Neural progenitor cell (in vitro differentiated cells): ENCODE data around the gene ISG15. TPM values are rescaled to one million over a fixed set of nuclear protein-coding genes. Genes with fewer than 3 reads are reported as not detected.
"Not testable (repeated sequence)": the region's sequence is repeated elsewhere in the genome, so short reads cannot be mapped to it uniquely, and the experiment has no call there.

Source experiments
- DNase-seq: peaks from one replicate; pipeline ENCODE4 v3.0.0-alpha.2; 2016; ENCODE audit warnings: low spot score
- H2AFZ ChIP-seq: fragments of 200-600 bp; sonication (generic); replicated peaks from 2 replicates; pipeline ENCODE4 v1.6.1; 2016; ENCODE audit warnings: antibody characterized with exemption
- H3F3A ChIP-seq: fragments of 200-600 bp; sonication (generic); 2 replicates; pipeline ENCODE4 v1.6.1; 2016; ENCODE audit warnings: antibody characterized with exemption, low read depth
- H3K27ac ChIP-seq: fragments of 200-600 bp; sonication (generic); 2 replicates; pipeline ENCODE4 v1.5.1; 2016; ENCODE audit warnings: mild to moderate bottlenecking
- H3K27me3 ChIP-seq: fragments of 200-600 bp; sonication (generic); 2 replicates; pipeline ENCODE4 v1.6.1; 2016; ENCODE audit warnings: mild to moderate bottlenecking, moderate library complexity
- H3K36me3 ChIP-seq: fragments of 200-600 bp; sonication (generic); 2 replicates; pipeline ENCODE4 v1.5.1; 2016
- H3K4me1 ChIP-seq: fragments of 200-600 bp; sonication (generic); 2 replicates; pipeline ENCODE4 v1.6.1; 2016; ENCODE audit warnings: mixed run types
- H3K4me2 ChIP-seq: fragments of 200-600 bp; sonication (generic); 2 replicates; pipeline ENCODE4 v1.6.1; 2016
- H3K4me3 ChIP-seq: fragments of 200-600 bp; sonication (generic); 2 replicates; pipeline ENCODE4 v1.5.1; 2016
- H3K79me2 ChIP-seq: fragments of 200-600 bp; sonication (generic); 2 replicates; pipeline ENCODE4 v1.6.1; 2016; ENCODE audit warnings: low read depth
- H3K9ac ChIP-seq: fragments of 200-600 bp; sonication (generic); 2 replicates; pipeline ENCODE4 v1.6.1; 2016
- H3K9me3 ChIP-seq: fragments of 200-600 bp; sonication (generic); 2 replicates; pipeline ENCODE4 v1.5.1; 2016; ENCODE audit warnings: low read depth
- H4K20me1 ChIP-seq: fragments of 200-600 bp; sonication (generic); 2 replicates; pipeline ENCODE4 v1.6.1; 2016; ENCODE audit warnings: low read depth
- H3K27ac Mint-ChIP-seq: 3 replicates; pipeline ENCODE4 v1.8.0; 2021; ENCODE audit warnings: mixed read lengths
- H3K27me3 Mint-ChIP-seq: 2 replicates; pipeline ENCODE4 v1.8.0; 2022; ENCODE audit warnings: low read depth, mild to moderate bottlenecking, inconsistent platforms, moderate library complexity, mixed read lengths; ENCODE audit not compliant: insufficient read depth
- H3K36me3 Mint-ChIP-seq: 3 replicates; pipeline ENCODE4 v1.8.0; 2021; ENCODE audit warnings: mixed read lengths
- H3K4me1 Mint-ChIP-seq: 3 replicates; pipeline ENCODE4 v1.8.0; 2021; ENCODE audit warnings: mixed read lengths
- H3K4me3 Mint-ChIP-seq: 3 replicates; pipeline ENCODE4 v1.8.0; 2021; ENCODE audit warnings: mild to moderate bottlenecking, moderate library complexity, mixed read lengths
- H3K9me3 Mint-ChIP-seq: 3 replicates; pipeline ENCODE4 v1.8.0; 2020; ENCODE audit warnings: mixed read lengths
- CTCF ChIP-seq: fragments of 200-600 bp; sonication (generic); IDR thresholded peaks from 2 replicates; pipeline ENCODE4 v1.5.1; 2017; ENCODE audit warnings: antibody characterized with exemption, mild to moderate bottlenecking
- EZH2 ChIP-seq: fragments of 200-600 bp; sonication (generic); IDR thresholded peaks from 2 replicates; pipeline ENCODE4 v1.6.1; 2017; ENCODE audit warnings: antibody characterized with exemption, mild to moderate bottlenecking, moderate library complexity
- EZH2phosphoT487 ChIP-seq: fragments of 200-600 bp; sonication (generic); IDR thresholded peaks from 2 replicates; pipeline ENCODE4 v1.6.1; 2017; ENCODE audit warnings: antibody characterized with exemption
- total RNA-seq: library from RNA; depleted of rRNA; stranded (reverse); fragments of >200 nt; gene quantifications from 2 replicates; pipeline ENCODE4 v1.2.3, GENCODE V29; 2015; ENCODE audit warnings: low replicate concordance

The ISG15 gene
- total RNA-seq, 1 donor from 2014 or later: 22.4 TPM

- Histone ChIP-seq H3K4me2 (no peak overlapping the region), H3F3A (peaks cover 15% of the 10 kb centered on the region), H3K9ac (no peak overlapping the region), H3K27me3 (no peaks in the 10 kb centered on the region), H3K4me3 (no peak overlapping the region), H3K27ac (no peak overlapping the region), H3K36me3 (no peaks in the 10 kb centered on the region), H3K9me3 (no peaks in the 10 kb centered on the region), H3K4me1 (peaks cover 34% of the 10 kb centered on the region), H4K20me1 (peaks cover 67% of the 10 kb centered on the region), H3K79me2 (peaks cover 22% of the 10 kb centered on the region), H2AFZ (no peak overlapping the region)
- DNase-seq: no peak
- Mint-ChIP-seq H3K27me3 (peaks cover 6% of the 10 kb centered on the region), H3K9me3 (no peaks in the 10 kb centered on the region), H3K4me3 (no peak overlapping the region), H3K36me3 (peaks cover 1% of the 10 kb centered on the region), H3K4me1 (peaks cover 23% of the 10 kb centered on the region), H3K27ac (no peak overlapping the region)
- TF ChIP-seq EZH2phosphoT487 (no peak), EZH2 (no peak), CTCF (no peak)
Measured at GRCh38 chr1:1026599-1027413, 13.5 kb downstream of the ISG15 start.

- no peaks in the 10 kb centered on the region for H3K9me3 ChIP-seq
- H3K79me2 ChIP-seq: peaks cover 13% of the 10 kb centered on the region
- Mint-ChIP-seq H3K27me3 (peaks cover 9% of the 10 kb centered on the region), H3K27ac (no peak overlapping the region), H3K4me3 (no peak overlapping the region), H3K9me3 (peaks cover 2% of the 10 kb centered on the region), H3K4me1 (peaks cover 23% of the 10 kb centered on the region), H3K36me3 (peaks cover 1% of the 10 kb centered on the region)
- no peak overlapping the region for H3K4me2 ChIP-seq
- H2AFZ ChIP-seq: no peak overlapping the region
- peaks cover 19% of the 10 kb centered on the region for H3F3A ChIP-seq
- peaks cover 31% of the 10 kb centered on the region for H3K4me1 ChIP-seq
- H3K9ac ChIP-seq: no peak overlapping the region
- no peaks in the 10 kb centered on the region for H3K36me3 ChIP-seq
- TF ChIP-seq EZH2phosphoT487 (no peak), CTCF (no peak), EZH2 (no peak)
- H3K4me3 ChIP-seq: no peak overlapping the region
- no peaks in the 10 kb centered on the region for H3K27me3 ChIP-seq
- no peak for DNase-seq
- H3K27ac ChIP-seq: no peak overlapping the region
- H4K20me1 ChIP-seq: peaks cover 67% of the 10 kb centered on the region
Measured at GRCh38 chr1:1027791-1028190, 14.5 kb downstream of the ISG15 start.

GRCh38 chr1:1030867-1031658 is 17.8 kb downstream of the ISG15 start:
- not testable (repeated sequence) for H3K36me3 ChIP-seq, H3K9ac ChIP-seq

More at GRCh38 chr1:1030867-1031658, 17.8 kb downstream of the ISG15 start:
- not testable (repeated sequence) for H3K9me3 Mint-ChIP-seq, H3K27me3 Mint-ChIP-seq, H3K27ac Mint-ChIP-seq, H2AFZ ChIP-seq, H3K4me3 Mint-ChIP-seq, H3K79me2 ChIP-seq, H3K36me3 Mint-ChIP-seq, H3K27ac ChIP-seq, H3K4me3 ChIP-seq, H3K9me3 ChIP-seq
- H3K4me1 Mint-ChIP-seq: peaks cover 14% of the 10 kb centered on the region
- H3K4me2 ChIP-seq: peak overlapping the region; percentile 67
- peaks cover 60% of the 10 kb centered on the region for H4K20me1 ChIP-seq
- peaks cover 25% of the 10 kb centered on the region for H3F3A ChIP-seq
- peaks cover 14% of the 10 kb centered on the region for H3K27me3 ChIP-seq
- H3K4me1 ChIP-seq: peaks cover 20% of the 10 kb centered on the region
- peak; percentile 74 for DNase-seq
